ENCODE data around the gene MAGED1. TPM values are rescaled to one million over a fixed set of nuclear protein-coding genes. Genes with fewer than 3 reads are reported as not detected.

MAGED1 gene
- polyA plus RNA-seq, 1 of the 3 experiments (the other 2 are of a cell fraction), result 184 TPM

- Histone ChIP-seq H3K9me2 (no peaks in the 10 kb centered on the region), H3K27me3 (ENCODE audit: insufficient read depth) (no peaks in the 10 kb centered on the region), H4K20me1 (ENCODE audit: insufficient read depth) (no peaks in the 10 kb centered on the region), H2AFZ (ENCODE audit: low read depth) (no peak overlapping the region), H3K9ac (no peak overlapping the region), H3F3A (replicated peaks; ENCODE audit: insufficient read depth) (no peaks in the 10 kb centered on the region), H3K4me3 (ENCODE audit: low read depth in 2 of 2, low read length in 1 of 2) (no peak overlapping the region), H3K4me2 (no peak overlapping the region), H3K9me3 (no peaks in the 10 kb centered on the region), H3K4me1 (ENCODE audit: control insufficient read depth in 1 of 2, insufficient read depth in 2 of 2, low read depth in 1 of 2, low read length in 1 of 2) (no peaks in the 10 kb centered on the region), H3K36me3 (replicated peaks in 1 of 2; ENCODE audit: control insufficient read depth in 1 of 2, insufficient read depth in 2 of 2, low read length in 1 of 2) (peaks cover 0 to 2% of the 10 kb centered on the region in 2 experiments), H3K27ac (ENCODE audit: low read depth in 2 of 2, low read length in 1 of 2) (no peak overlapping the region), H3K79me2 (ENCODE audit: insufficient read depth) (no peaks in the 10 kb centered on the region)
- ChIA-PET POLR2A (no interaction called here), CTCF (interaction anchor here (1.0 kb wide), 1 partner anchor 19 kb away, joined by 3 read pairs; no protein-coding TSS in a partner anchor)
- WGBS (ENCODE audit: low lambda C conversion rate), result 55% methylated on average over 1 of the region's 1 CpG
- no peak for TF ChIP-seq NRF1 (IDR thresholded peaks at IDR 0.05; ENCODE audit: low read depth, low read length)
- TF ChIP-seq RCOR1 (IDR thresholded peaks at IDR 0.05; ENCODE audit: low read length), result no peak
- TF ChIP-seq RAD21 (IDR thresholded peaks at IDR 0.05; ENCODE audit: low read length), result no peak
- no peak for TF ChIP-seq USF1 (IDR thresholded peaks at IDR 0.05; ENCODE audit: borderline replicate concordance, low read depth)
- no peak for TF ChIP-seq EP300 (IDR thresholded peaks at IDR 0.05; ENCODE audit: borderline replicate concordance in 1 of 2, low read depth in 1 of 2, low read length in 1 of 2)
- no peak for DNase-seq
Measured at GRCh38 chrX:51876441-51876840, 17.0 kb upstream of the MAGED1 start.

- WGBS (ENCODE audit: low lambda C conversion rate), result 74% methylated on average over 1 of the region's 1 CpG
- H2AFZ ChIP-seq (ENCODE audit: low read depth), result no peak overlapping the region
- H4K20me1 ChIP-seq (ENCODE audit: insufficient read depth), result no peaks in the 10 kb centered on the region
- H3K27me3 ChIP-seq (ENCODE audit: insufficient read depth), result no peaks in the 10 kb centered on the region
- H3K4me2 ChIP-seq, result no peak overlapping the region
- no peaks in the 10 kb centered on the region for H3K4me1 ChIP-seq (ENCODE audit: control insufficient read depth in 1 of 2, insufficient read depth in 2 of 2, low read depth in 1 of 2, low read length in 1 of 2)
- TF ChIP-seq RCOR1 (IDR thresholded peaks at IDR 0.05; ENCODE audit: low read length), result no peak
- TF ChIP-seq JUND (IDR thresholded peaks at IDR 0.05), result no peak
- no peak for TF ChIP-seq MXI1 (IDR thresholded peaks at IDR 0.05; ENCODE audit: low read depth, low read length)
- TF ChIP-seq FOXJ3 (CRISPR knock-in tag; IDR thresholded peaks at IDR 0.05), result no peak
- no peak for TF ChIP-seq SMC3 (IDR thresholded peaks at IDR 0.05; ENCODE audit: low read depth, low read length)
- TF ChIP-seq CHD2 (IDR thresholded peaks at IDR 0.05; ENCODE audit: low read length, partially characterized antibody), result no peak
- no peak for TF ChIP-seq NRF1 (IDR thresholded peaks at IDR 0.05; ENCODE audit: low read depth, low read length)
- TF ChIP-seq POLR2AphosphoS5 (IDR thresholded peaks at IDR 0.05; ENCODE audit: low read depth, low read length), result no peak
- no peak for TF ChIP-seq ELF1 (IDR thresholded peaks at IDR 0.05)
- no peak for TF ChIP-seq EP300 (IDR thresholded peaks at IDR 0.05; ENCODE audit: borderline replicate concordance in 1 of 2, low read depth in 1 of 2, low read length in 1 of 2)
- TF ChIP-seq IRF3 (IDR thresholded peaks at IDR 0.05; ENCODE audit: low read depth, low read length), result no peak
- H3K79me2 ChIP-seq (ENCODE audit: insufficient read depth), result no peaks in the 10 kb centered on the region
- no peak overlapping the region for H3K9ac ChIP-seq
- H3F3A ChIP-seq (replicated peaks; ENCODE audit: insufficient read depth), result no peaks in the 10 kb centered on the region
- DNase-seq, result no peak
- H3K9me2 ChIP-seq, result no peaks in the 10 kb centered on the region
- no peak overlapping the region for H3K4me3 ChIP-seq (ENCODE audit: low read depth in 2 of 2, low read length in 1 of 2)
- ChIA-PET POLR2A (no interaction called here), CTCF (no interaction called here)
- H3K36me3 ChIP-seq (replicated peaks in 1 of 2; ENCODE audit: control insufficient read depth in 1 of 2, insufficient read depth in 2 of 2, low read length in 1 of 2), result peaks cover 0 to 2% of the 10 kb centered on the region in 2 experiments
- no peaks in the 10 kb centered on the region for H3K9me3 ChIP-seq
- no peak overlapping the region for H3K27ac ChIP-seq (ENCODE audit: low read depth in 2 of 2, low read length in 1 of 2)
Measured at GRCh38 chrX:51878056-51878455, 15.4 kb upstream of the MAGED1 start.

Data from SK-N-SH (cell line).